HG02938 (cell line): ENCODE results near the gene MEIKIN.

ENCODE experiments used
- ATAC-seq: cut with Tn5 transposase; IDR thresholded peaks from one replicate; pipeline ENCODE4 v1.9.1; 2021; ENCODE audit warnings: mild to moderate bottlenecking, moderate library complexity; ENCODE audit not compliant: unreplicated experiment

Gene MEIKIN

GRCh38 chr5:131974622-131974955 is 29.1 kb upstream of the MEIKIN start:
- no peak for ATAC-seq

- no peak for ATAC-seq
Measured at GRCh38 chr5:131974016-131974415, 28.6 kb upstream of the MEIKIN start.

- no peak for ATAC-seq
Measured at GRCh38 chr5:131973089-131973712, 27.7 kb upstream of the MEIKIN start.

- no peak for ATAC-seq
Measured at GRCh38 chr5:131968396-131968954, 23.0 kb upstream of the MEIKIN start.

GRCh38 chr5:131966551-131966950 is 21.1 kb upstream of the MEIKIN start:
- ATAC-seq: no peak

- ATAC-seq: no peak
Measured at GRCh38 chr5:131965826-131966415, 20.5 kb upstream of the MEIKIN start.

- ATAC-seq: no peak
Measured at GRCh38 chr5:131959906-131960305, 14.4 kb upstream of the MEIKIN start.

- no peak for ATAC-seq
Measured at GRCh38 chr5:131959136-131959535, 13.7 kb upstream of the MEIKIN start.

- ATAC-seq: no peak
Measured at GRCh38 chr5:131957721-131958441, 12.4 kb upstream of the MEIKIN start.

- no peak for ATAC-seq
Measured at GRCh38 chr5:131953969-131954368, 8.5 kb upstream of the MEIKIN start.

GRCh38 chr5:131952301-131952857 is 6.9 kb upstream of the MEIKIN start:
- no peak for ATAC-seq

- no peak for ATAC-seq
Measured at GRCh38 chr5:131950706-131951105, 5.2 kb upstream of the MEIKIN start.

- no peak for ATAC-seq
Measured at GRCh38 chr5:131947445-131947844, 2.0 kb upstream of the MEIKIN start.

- ATAC-seq: no peak
Measured at GRCh38 chr5:131944702-131945550, 537 bp downstream of the MEIKIN start.

GRCh38 chr5:131943916-131944315 is 1.5 kb downstream of the MEIKIN start:
- ATAC-seq: no peak

- ATAC-seq: no peak
Measured at GRCh38 chr5:131942016-131942415, 3.4 kb downstream of the MEIKIN start.

- no peak for ATAC-seq
Measured at GRCh38 chr5:131939690-131940345, 5.6 kb downstream of the MEIKIN start.

GRCh38 chr5:131932235-131932634 is 13.2 kb downstream of the MEIKIN start:
- no peak for ATAC-seq

- no peak for ATAC-seq
Measured at GRCh38 chr5:131928957-131929356, 16.5 kb downstream of the MEIKIN start.

GRCh38 chr5:131926168-131926567 is 19.3 kb downstream of the MEIKIN start:
- no peak for ATAC-seq
